ENCODE measurements around the gene RAB30.

RAB30 gene

DNA sequence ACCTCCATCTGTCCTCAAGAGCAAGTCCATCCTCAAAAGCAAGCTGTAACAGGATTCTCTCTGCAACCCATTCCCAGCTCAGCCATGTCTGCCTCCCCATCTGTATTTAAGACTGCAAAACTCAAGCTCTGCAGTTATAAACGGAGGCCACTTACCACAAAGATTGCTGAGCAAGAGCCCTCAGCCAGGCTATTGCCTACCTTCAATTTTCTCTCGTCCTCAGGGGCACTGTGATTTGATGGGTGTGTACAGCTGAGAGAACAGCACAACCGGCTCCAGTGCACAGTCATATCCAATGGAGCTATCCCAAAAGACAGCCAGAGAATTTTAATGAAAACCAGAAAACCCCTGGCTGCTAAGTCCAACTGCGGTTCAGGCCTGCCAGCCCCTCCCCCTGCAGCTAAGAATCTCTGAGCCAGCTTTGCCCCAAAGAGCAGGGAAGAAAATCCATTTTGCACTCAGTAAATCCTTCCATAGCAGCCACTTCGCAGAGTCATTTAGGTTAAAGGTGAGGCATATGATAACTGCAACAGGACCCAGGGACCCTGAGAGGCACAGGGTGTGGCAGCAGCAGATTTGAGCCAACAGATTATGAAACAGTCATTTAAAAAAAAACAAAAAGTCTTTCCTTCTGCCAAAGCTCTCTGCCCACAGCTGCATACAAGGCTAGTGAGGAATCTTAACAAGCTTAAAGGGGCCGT, 37.6 kb downstream of the RAB30 start:
- TF ChIP-seq, protein P1, sequence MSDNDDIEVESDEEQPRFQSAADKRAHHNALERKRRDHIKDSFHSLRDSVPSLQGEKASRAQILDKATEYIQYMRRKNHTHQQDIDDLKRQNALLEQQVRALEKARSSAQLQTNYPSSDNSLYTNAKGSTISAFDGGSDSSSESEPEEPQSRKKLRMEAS (IDR thresholded peaks at IDR 0.05): no peak
- TF ChIP-seq YY1 (IDR thresholded peaks at IDR 0.05; ENCODE audit: low read depth): no peak
- TF ChIP-seq TAF1 (IDR thresholded peaks at IDR 0.05; ENCODE audit: low read depth): no peak
- TF ChIP-seq ZBTB7A (IDR thresholded peaks at IDR 0.05; ENCODE audit: low read depth): no peak
- TF ChIP-seq, protein P2, sequence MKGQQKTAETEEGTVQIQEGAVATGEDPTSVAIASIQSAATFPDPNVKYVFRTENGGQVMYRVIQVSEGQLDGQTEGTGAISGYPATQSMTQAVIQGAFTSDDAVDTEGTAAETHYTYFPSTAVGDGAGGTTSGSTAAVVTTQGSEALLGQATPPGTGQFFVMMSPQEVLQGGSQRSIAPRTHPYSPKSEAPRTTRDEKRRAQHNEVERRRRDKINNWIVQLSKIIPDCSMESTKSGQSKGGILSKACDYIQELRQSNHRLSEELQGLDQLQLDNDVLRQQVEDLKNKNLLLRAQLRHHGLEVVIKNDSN (IDR thresholded peaks at IDR 0.05): no peak
- TF ChIP-seq TEAD4 (IDR thresholded peaks at IDR 0.05): no peak
- TF ChIP-seq CEBPB (IDR thresholded peaks at IDR 0.05): no peak
- no peak for TF ChIP-seq EGR1 (IDR thresholded peaks at IDR 0.05)
- TF ChIP-seq RAD21 (IDR thresholded peaks at IDR 0.05; ENCODE audit: low read depth): no peak
- TF ChIP-seq TCF12 (IDR thresholded peaks at IDR 0.05; ENCODE audit: low read depth): no peak
- TF ChIP-seq, protein P3, sequence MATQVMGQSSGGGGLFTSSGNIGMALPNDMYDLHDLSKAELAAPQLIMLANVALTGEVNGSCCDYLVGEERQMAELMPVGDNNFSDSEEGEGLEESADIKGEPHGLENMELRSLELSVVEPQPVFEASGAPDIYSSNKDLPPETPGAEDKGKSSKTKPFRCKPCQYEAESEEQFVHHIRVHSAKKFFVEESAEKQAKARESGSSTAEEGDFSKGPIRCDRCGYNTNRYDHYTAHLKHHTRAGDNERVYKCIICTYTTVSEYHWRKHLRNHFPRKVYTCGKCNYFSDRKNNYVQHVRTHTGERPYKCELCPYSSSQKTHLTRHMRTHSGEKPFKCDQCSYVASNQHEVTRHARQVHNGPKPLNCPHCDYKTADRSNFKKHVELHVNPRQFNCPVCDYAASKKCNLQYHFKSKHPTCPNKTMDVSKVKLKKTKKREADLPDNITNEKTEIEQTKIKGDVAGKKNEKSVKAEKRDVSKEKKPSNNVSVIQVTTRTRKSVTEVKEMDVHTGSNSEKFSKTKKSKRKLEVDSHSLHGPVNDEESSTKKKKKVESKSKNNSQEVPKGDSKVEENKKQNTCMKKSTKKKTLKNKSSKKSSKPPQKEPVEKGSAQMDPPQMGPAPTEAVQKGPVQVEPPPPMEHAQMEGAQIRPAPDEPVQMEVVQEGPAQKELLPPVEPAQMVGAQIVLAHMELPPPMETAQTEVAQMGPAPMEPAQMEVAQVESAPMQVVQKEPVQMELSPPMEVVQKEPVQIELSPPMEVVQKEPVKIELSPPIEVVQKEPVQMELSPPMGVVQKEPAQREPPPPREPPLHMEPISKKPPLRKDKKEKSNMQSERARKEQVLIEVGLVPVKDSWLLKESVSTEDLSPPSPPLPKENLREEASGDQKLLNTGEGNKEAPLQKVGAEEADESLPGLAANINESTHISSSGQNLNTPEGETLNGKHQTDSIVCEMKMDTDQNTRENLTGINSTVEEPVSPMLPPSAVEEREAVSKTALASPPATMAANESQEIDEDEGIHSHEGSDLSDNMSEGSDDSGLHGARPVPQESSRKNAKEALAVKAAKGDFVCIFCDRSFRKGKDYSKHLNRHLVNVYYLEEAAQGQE (IDR thresholded peaks at IDR 0.05; ENCODE audit: low read depth): no peak
- no peak for TF ChIP-seq EP300 (IDR thresholded peaks at IDR 0.05; ENCODE audit: borderline replicate concordance)
- no peak for TF ChIP-seq CREB1 (IDR thresholded peaks at IDR 0.05; ENCODE audit: low read depth)
- no peak for TF ChIP-seq FOXM1 (IDR thresholded peaks at IDR 0.05; ENCODE audit: borderline replicate concordance, low read depth)
- no peak for TF ChIP-seq NFIC (IDR thresholded peaks at IDR 0.05)

DNA sequence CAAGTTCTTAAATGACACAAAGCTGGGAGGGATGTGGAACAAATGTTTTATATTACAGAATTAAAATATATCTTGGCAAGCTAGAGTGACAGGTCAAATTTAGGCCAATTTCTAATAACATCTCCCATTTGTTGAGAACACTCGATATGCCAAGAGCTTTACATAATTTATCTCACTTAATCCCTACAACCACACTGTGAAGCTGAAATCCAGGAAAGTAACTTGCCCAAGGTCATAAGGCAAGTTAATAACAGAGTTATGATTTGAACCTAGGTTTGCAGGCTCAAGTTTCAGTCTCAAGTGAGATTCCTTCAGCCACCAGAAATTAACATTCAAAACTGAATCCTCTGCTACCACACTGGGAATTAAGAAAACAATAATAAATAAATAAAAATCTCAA, 38.3 kb downstream of the RAB30 start:
- TF ChIP-seq TEAD4 (IDR thresholded peaks at IDR 0.05) (no peak), YY1 (IDR thresholded peaks at IDR 0.05; ENCODE audit: low read depth) (no peak), CREB1 (IDR thresholded peaks at IDR 0.05; ENCODE audit: low read depth) (no peak), TAF1 (IDR thresholded peaks at IDR 0.05; ENCODE audit: low read depth) (no peak), ZBTB7A (IDR thresholded peaks at IDR 0.05; ENCODE audit: low read depth) (no peak), NFIC (IDR thresholded peaks at IDR 0.05) (no peak), EP300 (IDR thresholded peaks at IDR 0.05; ENCODE audit: borderline replicate concordance) (no peak), CEBPB (IDR thresholded peaks at IDR 0.05) (no peak), RAD21 (IDR thresholded peaks at IDR 0.05; ENCODE audit: low read depth) (no peak), EGR1 (IDR thresholded peaks at IDR 0.05) (no peak), TCF12 (IDR thresholded peaks at IDR 0.05; ENCODE audit: low read depth) (no peak), FOXM1 (IDR thresholded peaks at IDR 0.05; ENCODE audit: borderline replicate concordance, low read depth) (no peak)
- TF ChIP-seq, protein P1 (IDR thresholded peaks at IDR 0.05): no peak
- TF ChIP-seq, protein P2 (IDR thresholded peaks at IDR 0.05): no peak
- TF ChIP-seq, protein P3 (IDR thresholded peaks at IDR 0.05; ENCODE audit: low read depth): no peak

DNA sequence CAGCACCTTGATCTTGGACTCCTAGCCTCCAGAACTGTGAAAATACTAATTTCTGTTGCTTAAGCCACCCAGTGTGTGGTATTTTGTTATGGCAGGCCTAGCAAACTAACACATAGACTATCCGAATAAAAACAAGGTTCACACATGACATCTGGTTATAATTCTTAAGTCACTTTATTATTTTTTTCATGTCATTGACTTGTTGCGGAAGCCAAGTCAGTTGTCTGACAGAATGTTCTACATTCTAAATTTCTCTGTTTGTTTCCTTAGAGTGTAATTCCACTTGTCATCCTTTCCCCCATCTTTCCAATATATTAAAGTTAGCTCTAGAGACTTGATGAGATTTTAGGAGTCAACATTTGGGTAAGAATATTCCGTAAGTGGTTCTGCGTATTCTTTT, 40.6 kb downstream of the RAB30 start:
- TF ChIP-seq, protein P2 (IDR thresholded peaks at IDR 0.05): no peak
- TF ChIP-seq YY1 (IDR thresholded peaks at IDR 0.05; ENCODE audit: low read depth) (no peak), NFIC (IDR thresholded peaks at IDR 0.05) (no peak), FOXM1 (IDR thresholded peaks at IDR 0.05; ENCODE audit: borderline replicate concordance, low read depth) (no peak), EP300 (IDR thresholded peaks at IDR 0.05; ENCODE audit: borderline replicate concordance) (no peak), ZBTB7A (IDR thresholded peaks at IDR 0.05; ENCODE audit: low read depth) (no peak), TAF1 (IDR thresholded peaks at IDR 0.05; ENCODE audit: low read depth) (no peak), TEAD4 (IDR thresholded peaks at IDR 0.05) (no peak), TCF12 (IDR thresholded peaks at IDR 0.05; ENCODE audit: low read depth) (no peak), EGR1 (IDR thresholded peaks at IDR 0.05) (no peak), RAD21 (IDR thresholded peaks at IDR 0.05; ENCODE audit: low read depth) (no peak), CREB1 (IDR thresholded peaks at IDR 0.05; ENCODE audit: low read depth) (no peak), CEBPB (IDR thresholded peaks at IDR 0.05) (no peak)
- TF ChIP-seq, protein P1 (IDR thresholded peaks at IDR 0.05): no peak
- TF ChIP-seq, protein P3 (IDR thresholded peaks at IDR 0.05; ENCODE audit: low read depth): no peak

Data from Ishikawa (cell line).